IPS-20b (cell line): ENCODE results near the gene ABLIM1.

Experiments
- H3K27ac ChIP-seq: one replicate; pipeline ENCODE4 v1.5.1; 2013; ENCODE audit warnings: low read length
- H3K27me3 ChIP-seq: 2 replicates; pipeline ENCODE4 v1.6.1; 2013; ENCODE audit warnings: mild to moderate bottlenecking, low read length, inconsistent platforms; ENCODE audit not compliant: insufficient read depth
- H3K36me3 ChIP-seq: 2 replicates; pipeline ENCODE4 v1.6.1; 2013; ENCODE audit warnings: low read depth, mild to moderate bottlenecking, inconsistent platforms, low read length, moderate library complexity; ENCODE audit not compliant: insufficient read depth
- H3K4me1 ChIP-seq: 2 replicates; pipeline ENCODE4 v1.6.1; 2013; ENCODE audit warnings: mild to moderate bottlenecking, control low read depth, inconsistent platforms, low read length, moderate library complexity; ENCODE audit not compliant: insufficient read depth
- H3K4me3 ChIP-seq: 2 replicates; pipeline ENCODE4 v1.5.1; 2013; ENCODE audit warnings: mild to moderate bottlenecking, low read length, inconsistent platforms
- H3K9ac ChIP-seq: 2 replicates; pipeline ENCODE4 v1.6.1; 2013; ENCODE audit warnings: low read depth, mild to moderate bottlenecking, inconsistent platforms, low read length, moderate library complexity
- H3K9me3 ChIP-seq: 2 replicates; pipeline ENCODE4 v1.6.1; 2013; ENCODE audit warnings: mild to moderate bottlenecking, low read depth, low read length, inconsistent platforms; ENCODE audit not compliant: insufficient read depth

The ABLIM1 gene

DNA sequence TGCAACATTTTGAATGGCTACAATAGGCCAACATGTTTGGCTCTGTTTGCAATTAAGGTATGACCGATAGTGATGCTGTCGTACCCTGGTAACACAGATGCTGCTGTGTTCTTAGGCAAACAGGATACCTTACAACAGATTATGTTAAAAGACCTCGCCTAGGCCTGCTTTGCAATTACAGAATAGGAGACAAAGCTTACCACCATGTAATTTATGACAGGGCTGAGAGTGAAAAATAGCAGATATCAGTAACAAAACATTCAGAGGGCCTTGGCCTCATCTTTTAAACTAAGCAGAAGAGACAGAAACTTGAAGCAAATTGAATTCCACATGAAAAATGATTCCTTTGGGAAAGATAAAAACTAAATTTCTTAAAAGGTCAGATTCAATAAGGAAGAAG lies 29.4 kb upstream of the ABLIM1 start:
- Histone ChIP-seq H3K27me3 (no peaks in the 10 kb centered on the region), H3K9me3 (no peaks in the 10 kb centered on the region), H3K4me1 (peaks cover 16% of the 10 kb centered on the region), H3K4me3 (no peak overlapping the region), H3K9ac (no peak overlapping the region), H3K36me3 (no peaks in the 10 kb centered on the region), H3K27ac (no peak overlapping the region)

DNA sequence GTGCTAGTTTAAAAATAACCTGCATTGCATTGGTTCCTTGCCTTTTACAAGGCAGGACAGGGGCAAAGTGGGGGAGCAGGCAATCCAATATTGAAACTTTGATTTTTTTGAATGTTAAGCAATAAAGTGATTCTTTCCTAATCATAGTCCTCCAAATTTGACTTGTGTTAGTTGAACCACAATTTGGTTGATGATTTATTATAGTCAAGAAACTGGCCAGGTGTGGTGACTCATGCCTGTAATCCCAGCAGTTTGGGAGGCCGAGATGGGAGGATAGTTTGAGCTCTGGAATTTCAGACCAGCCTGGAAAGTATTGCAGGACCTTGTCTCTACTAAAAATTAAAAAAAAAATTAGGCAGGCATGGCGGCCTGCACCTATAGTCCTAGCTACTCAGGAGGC lies 27.9 kb upstream of the ABLIM1 start:
- Histone ChIP-seq H3K9ac (no peak overlapping the region), H3K27me3 (no peaks in the 10 kb centered on the region), H3K4me3 (no peak overlapping the region), H3K27ac (no peak overlapping the region), H3K4me1 (peaks cover 6% of the 10 kb centered on the region), H3K9me3 (no peaks in the 10 kb centered on the region), H3K36me3 (no peaks in the 10 kb centered on the region)

DNA sequence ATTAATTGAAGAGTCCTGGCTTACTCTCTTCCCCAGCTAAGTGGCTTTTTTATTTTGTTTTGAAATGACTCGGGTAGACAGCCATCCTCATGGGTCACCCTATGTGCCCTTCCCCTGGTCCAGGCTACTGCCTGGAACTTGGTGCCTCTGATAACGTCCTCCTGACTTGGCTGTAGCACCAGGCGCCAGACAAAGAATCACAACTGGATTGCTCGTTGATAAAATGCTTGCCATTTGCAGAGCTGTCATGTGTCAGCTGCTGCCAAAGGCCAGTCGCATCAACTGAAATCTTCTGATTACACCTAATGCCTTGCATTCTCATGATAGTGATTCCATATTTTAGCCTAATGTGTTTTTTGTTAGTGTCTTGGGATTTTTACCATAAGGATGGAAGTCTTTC lies 27.4 kb upstream of the ABLIM1 start:
- H3K27me3 ChIP-seq = no peaks in the 10 kb centered on the region
- H3K9me3 ChIP-seq = no peaks in the 10 kb centered on the region
- no peak overlapping the region for H3K9ac ChIP-seq
- no peaks in the 10 kb centered on the region for H3K36me3 ChIP-seq
- no peak overlapping the region for H3K4me3 ChIP-seq
- H3K27ac ChIP-seq = no peak overlapping the region
- H3K4me1 ChIP-seq = peaks cover 5% of the 10 kb centered on the region; the same call in 1 of the 2 replicates

DNA sequence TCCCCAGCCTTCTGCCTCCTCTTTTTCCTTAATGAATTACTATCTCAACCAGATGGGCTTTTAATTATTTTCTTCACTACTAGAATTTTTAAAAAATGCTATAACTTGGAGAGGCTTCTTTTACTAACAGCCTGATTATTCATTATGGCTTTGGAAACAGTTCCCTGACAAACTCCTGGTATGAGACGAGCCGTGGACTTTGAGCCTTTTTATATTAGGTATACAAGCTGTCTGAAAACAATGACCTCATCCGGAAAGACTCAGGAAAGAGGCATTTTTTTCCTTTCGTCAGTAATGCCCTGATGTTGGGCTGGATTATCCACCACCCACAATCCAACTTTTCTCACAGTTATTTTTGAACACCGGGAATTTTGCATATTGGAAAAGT lies 26.7 kb upstream of the ABLIM1 start:
- Histone ChIP-seq H3K4me1 (peaks cover 5% of the 10 kb centered on the region; the same call in 1 of the 2 replicates), H3K27me3 (no peaks in the 10 kb centered on the region), H3K27ac (no peak overlapping the region), H3K9me3 (no peaks in the 10 kb centered on the region), H3K9ac (no peak overlapping the region), H3K4me3 (no peak overlapping the region), H3K36me3 (no peaks in the 10 kb centered on the region)

DNA sequence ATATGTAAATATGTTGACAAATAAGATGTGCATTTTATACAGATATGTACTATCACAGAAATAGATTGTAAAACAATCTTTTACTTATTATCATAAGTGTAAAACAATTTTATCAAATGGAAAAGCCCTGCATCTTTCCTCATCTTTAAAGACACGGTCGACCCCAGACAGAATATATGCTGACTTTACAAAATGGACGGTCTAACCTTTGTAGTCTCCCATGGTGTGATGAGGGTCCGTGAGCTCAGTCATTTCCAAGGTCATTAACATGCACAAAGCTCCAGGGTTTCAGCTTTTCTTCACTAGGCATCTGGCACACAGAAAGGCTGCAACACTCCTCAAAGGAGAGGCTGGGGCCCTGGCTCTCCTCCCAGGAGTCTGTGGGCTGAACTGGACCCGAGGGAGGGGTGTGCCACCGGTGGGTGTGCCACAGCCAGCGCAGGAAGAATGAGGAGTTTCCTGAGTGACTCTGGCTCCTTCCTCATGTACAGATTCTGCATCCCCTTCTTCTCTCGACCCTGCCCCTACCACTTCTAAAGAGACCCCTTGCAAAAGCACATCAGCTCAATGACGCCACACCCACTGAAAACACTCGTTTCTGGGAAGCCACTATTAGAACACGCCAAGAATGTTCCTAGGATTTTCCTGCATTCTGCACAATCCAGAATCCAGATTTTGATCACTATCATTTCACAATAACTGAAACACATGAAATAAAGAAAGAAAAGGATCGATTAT lies 26.2 kb upstream of the ABLIM1 start:
- peaks cover 5% of the 10 kb centered on the region; the same call in 1 of the 2 replicates for H3K4me1 ChIP-seq
- no peak overlapping the region for H3K27ac ChIP-seq

DNA sequence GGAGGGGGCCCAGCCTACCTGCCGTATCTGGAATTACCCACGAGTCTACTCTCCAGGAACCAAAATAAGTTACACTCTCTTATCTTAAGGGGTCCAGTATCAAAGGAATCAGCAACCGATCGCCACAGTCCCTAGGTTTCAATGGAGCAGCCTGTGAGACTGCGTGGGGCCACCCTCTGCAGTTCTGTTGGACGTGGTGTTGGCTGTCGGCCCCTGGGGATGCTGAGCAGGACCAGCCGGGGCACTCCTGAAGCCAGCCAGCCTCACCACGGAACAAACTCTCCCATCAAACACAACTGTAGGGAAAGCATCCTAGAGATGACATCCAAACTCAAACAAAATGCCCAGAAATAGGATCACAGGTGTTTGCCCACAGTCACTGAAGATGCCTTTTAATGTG lies 25.5 kb upstream of the ABLIM1 start:
- Histone ChIP-seq H3K9ac (no peak overlapping the region), H3K36me3 (no peaks in the 10 kb centered on the region), H3K9me3 (no peaks in the 10 kb centered on the region), H3K27me3 (no peaks in the 10 kb centered on the region), H3K4me1 (peaks cover 5% of the 10 kb centered on the region; the same call in 1 of the 2 replicates), H3K4me3 (no peak overlapping the region), H3K27ac (no peak overlapping the region)

More for the DNA sequence above, 26.2 kb upstream of the ABLIM1 start:
- H3K4me3 ChIP-seq = no peak overlapping the region
- no peaks in the 10 kb centered on the region for H3K27me3 ChIP-seq
- H3K36me3 ChIP-seq = no peaks in the 10 kb centered on the region
- H3K9ac ChIP-seq = no peak overlapping the region
- no peaks in the 10 kb centered on the region for H3K9me3 ChIP-seq

DNA sequence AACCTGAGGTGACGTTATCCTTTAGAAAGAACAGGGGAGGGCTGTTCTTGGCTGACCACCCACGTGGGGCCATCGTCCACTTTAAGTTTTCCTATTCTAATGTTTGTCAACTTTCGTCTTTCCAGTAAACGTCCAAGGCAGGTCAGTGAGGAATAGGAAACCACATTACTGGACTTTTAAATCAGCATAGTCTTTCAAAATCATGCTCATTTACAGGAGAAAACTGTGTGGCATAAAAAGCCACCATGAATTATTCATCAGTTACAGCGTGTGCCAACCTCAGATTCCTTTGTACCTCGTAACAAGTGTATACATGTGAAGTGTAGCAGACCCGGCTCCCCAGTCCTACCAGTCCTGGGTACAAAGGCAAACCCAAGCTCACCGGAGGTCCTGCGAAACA lies 25.1 kb upstream of the ABLIM1 start:
- no peaks in the 10 kb centered on the region for H3K9me3 ChIP-seq
- no peaks in the 10 kb centered on the region for H3K27me3 ChIP-seq
- no peak overlapping the region for H3K4me3 ChIP-seq
- H3K27ac ChIP-seq = no peak overlapping the region
- H3K36me3 ChIP-seq = no peaks in the 10 kb centered on the region
- H3K4me1 ChIP-seq = peaks cover 5% of the 10 kb centered on the region; the same call in 1 of the 2 replicates
- no peak overlapping the region for H3K9ac ChIP-seq

DNA sequence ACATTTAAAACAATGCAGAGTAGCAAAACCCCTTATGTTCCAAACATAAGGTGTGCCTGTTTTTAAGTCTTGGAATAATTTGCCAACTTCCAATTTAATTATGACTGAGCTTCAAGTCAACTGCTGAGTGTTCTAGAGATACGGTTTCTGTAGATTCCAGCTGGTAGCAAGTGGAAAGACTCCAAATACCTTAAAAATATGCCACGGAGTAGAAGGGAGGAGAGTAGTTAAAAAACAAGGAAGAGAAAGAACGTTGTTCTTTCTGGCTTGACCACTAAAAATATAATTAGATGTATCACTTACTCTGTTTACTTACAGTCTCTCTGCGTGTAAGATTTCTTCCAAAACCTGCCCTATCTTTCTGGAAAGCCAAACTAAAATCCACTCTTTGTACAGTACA lies 24.5 kb upstream of the ABLIM1 start:
- no peaks in the 10 kb centered on the region for H3K27me3 ChIP-seq
- H3K4me1 ChIP-seq = peaks cover 5% of the 10 kb centered on the region; the same call in 1 of the 2 replicates
- no peak overlapping the region for H3K27ac ChIP-seq

DNA sequence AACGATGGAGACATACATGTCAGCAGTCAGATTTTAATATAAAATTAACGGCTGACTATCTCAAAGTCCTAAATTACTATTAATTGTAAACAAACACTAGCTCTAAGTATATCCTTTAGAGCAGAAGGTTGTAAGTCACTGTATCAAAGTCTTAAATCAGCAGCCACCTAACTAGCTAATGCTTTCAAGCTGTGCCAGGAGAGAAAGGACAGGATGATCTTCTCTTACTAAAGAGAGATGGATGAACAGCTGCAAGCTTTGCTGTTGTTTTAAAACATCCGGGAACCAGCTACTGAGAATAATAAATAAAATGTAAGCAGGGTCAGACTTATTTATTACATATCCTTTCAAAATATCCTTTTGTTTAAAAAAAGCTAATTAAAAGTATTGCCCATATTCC lies 24.0 kb upstream of the ABLIM1 start:
- no peaks in the 10 kb centered on the region for H3K27me3 ChIP-seq
- H3K27ac ChIP-seq = no peak overlapping the region
- no peaks in the 10 kb centered on the region for H3K9me3 ChIP-seq
- H3K4me1 ChIP-seq = peaks cover 2% of the 10 kb centered on the region; the same call in 1 of the 2 replicates
- H3K4me3 ChIP-seq = no peak overlapping the region
- H3K9ac ChIP-seq = no peak overlapping the region
- no peaks in the 10 kb centered on the region for H3K36me3 ChIP-seq

More for the DNA sequence above, 24.5 kb upstream of the ABLIM1 start:
- Histone ChIP-seq H3K9me3 (no peaks in the 10 kb centered on the region), H3K4me3 (no peak overlapping the region), H3K9ac (no peak overlapping the region), H3K36me3 (no peaks in the 10 kb centered on the region)

DNA sequence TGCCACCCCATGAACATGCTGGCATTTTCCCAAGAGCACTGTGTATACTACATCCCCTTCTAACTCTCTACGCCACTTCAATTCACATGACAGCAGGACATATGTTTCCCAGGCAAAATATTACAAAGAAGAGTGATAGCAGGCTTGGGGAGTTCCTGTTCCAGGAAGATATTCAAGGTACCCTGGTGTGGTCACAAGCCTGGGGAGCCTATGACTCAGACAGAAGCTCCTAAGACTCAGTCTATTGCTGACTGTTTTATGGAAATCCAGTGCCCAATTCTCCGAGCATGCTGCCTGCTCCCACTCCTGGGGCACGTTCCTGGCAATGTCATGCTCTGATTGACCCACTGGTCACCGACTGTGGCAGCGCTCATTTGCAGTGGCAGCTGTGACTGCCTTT lies 23.5 kb upstream of the ABLIM1 start:
- H3K9ac ChIP-seq = no peak overlapping the region
- H3K36me3 ChIP-seq = no peaks in the 10 kb centered on the region
- H3K4me3 ChIP-seq = no peak overlapping the region
- H3K4me1 ChIP-seq = no peaks in the 10 kb centered on the region
- no peaks in the 10 kb centered on the region for H3K9me3 ChIP-seq
- no peaks in the 10 kb centered on the region for H3K27me3 ChIP-seq
- H3K27ac ChIP-seq = no peak overlapping the region

DNA sequence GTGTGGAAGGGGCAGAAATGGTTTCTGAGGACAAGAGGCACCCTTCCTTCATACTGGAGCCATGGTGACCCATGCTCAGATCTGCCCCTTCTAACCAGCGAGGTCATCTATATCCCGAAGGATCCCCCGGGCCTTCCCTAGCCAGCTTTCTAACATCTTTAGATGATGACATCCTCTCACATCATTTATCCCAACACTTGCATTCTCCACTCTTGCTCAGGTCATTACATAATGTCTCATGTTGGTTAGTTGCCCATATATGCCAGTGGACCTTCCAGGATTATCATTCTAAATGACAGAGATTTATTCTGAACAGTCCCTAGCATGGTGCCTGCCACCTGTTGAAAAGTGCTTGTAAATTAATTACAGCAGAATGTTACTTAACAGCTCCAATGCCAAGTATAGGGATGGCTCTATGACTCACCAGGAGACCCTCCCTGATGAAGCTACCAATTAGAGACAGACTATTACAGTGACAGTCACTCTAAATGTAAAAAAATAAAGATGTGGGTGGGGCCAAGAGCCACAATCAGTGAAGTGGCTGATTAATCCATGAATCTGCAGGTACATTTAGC lies 22.6 kb upstream of the ABLIM1 start:
- H3K9me3 ChIP-seq = no peaks in the 10 kb centered on the region
- H3K27ac ChIP-seq = no peak overlapping the region
- no peak overlapping the region for H3K9ac ChIP-seq
- no peaks in the 10 kb centered on the region for H3K27me3 ChIP-seq
- no peaks in the 10 kb centered on the region for H3K36me3 ChIP-seq
- H3K4me3 ChIP-seq = no peak overlapping the region
- no peaks in the 10 kb centered on the region for H3K4me1 ChIP-seq

DNA sequence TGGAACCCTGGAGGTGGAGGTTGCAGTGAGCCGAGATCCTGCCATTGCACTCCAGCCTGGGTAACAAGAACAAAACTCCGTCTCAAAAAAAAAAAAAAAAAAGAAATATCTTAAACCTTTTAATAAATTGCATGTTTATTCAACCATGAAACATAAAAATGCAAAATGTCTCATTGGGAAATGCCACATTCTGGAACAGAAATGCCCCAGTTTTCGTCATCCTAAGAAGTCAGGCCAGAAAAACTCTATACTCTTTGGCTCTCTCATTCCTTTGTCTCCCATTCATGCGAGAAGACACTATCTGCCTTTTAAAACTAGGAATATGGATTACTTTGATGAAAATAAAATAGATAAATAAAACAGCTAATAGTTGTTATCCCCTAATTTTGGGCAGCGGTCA lies 21.5 kb upstream of the ABLIM1 start:
- Histone ChIP-seq H3K4me1 (no peaks in the 10 kb centered on the region), H3K4me3 (no peak overlapping the region), H3K9me3 (no peaks in the 10 kb centered on the region), H3K36me3 (no peaks in the 10 kb centered on the region), H3K9ac (no peak overlapping the region), H3K27ac (no peak overlapping the region), H3K27me3 (no peaks in the 10 kb centered on the region)
